Measurements from ENCODE around the gene LILRB5.

The LILRB5 gene

DNA sequence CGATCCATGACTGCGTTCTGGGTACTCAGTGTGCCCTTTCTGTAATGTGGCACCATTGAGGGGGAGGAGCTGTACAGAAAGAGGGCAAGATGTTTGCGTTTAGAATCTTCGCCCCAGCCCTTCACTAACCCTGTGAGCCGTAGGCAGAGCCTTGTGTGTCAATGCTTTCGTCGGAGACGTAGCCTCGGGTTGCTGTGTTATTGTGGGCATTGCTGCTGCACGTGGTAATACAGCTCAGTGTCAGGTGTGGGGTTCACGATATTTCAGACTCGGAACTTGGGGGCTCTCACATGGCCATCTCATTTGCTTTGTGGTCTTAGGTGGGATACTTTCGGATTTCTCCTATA, 50.3 kb downstream of the LILRB5 start:
- Histone ChIP-seq H3K36me3 (ENCODE audit: insufficient read depth, low read length) (peaks cover 96% of the 10 kb centered on the region), H3K27ac (ENCODE audit: low read depth, low read length, poor library complexity, severe bottlenecking) (no peak overlapping the region), H4K20me1 (ENCODE audit: insufficient read depth, low read length) (no peaks in the 10 kb centered on the region; the same call in 1 of the 2 replicates), H3K9me2 (ENCODE audit: low read depth, low read length) (no peaks in the 10 kb centered on the region), H3K79me2 (ENCODE audit: insufficient read depth, low read length) (peaks cover 34% of the 10 kb centered on the region), H2AFZ (ENCODE audit: low read length) (no peak overlapping the region), H3K4me2 (ENCODE audit: low read length) (peak overlapping the region; percentile 22; the same call in 1 of the 2 replicates), H3K4me3 (ENCODE audit: low read depth, low read length, poor library complexity, severe bottlenecking) (no peak overlapping the region), H3K4me1 (ENCODE audit: insufficient read depth, low read length, severe bottlenecking) (peaks cover 62% of the 10 kb centered on the region), H3K9me3 (ENCODE audit: low read length) (no peaks in the 10 kb centered on the region), H3K9ac (ENCODE audit: low read length) (no peak overlapping the region), H3K27me3 (ENCODE audit: insufficient read depth, low read length) (no peaks in the 10 kb centered on the region), H3F3A (ENCODE audit: insufficient read depth, low read length) (0 out of 2 replicates have a peak, but pooled peaks cover 6% of the 10 kb centered on the region)
- TF ChIP-seq, protein P1, sequence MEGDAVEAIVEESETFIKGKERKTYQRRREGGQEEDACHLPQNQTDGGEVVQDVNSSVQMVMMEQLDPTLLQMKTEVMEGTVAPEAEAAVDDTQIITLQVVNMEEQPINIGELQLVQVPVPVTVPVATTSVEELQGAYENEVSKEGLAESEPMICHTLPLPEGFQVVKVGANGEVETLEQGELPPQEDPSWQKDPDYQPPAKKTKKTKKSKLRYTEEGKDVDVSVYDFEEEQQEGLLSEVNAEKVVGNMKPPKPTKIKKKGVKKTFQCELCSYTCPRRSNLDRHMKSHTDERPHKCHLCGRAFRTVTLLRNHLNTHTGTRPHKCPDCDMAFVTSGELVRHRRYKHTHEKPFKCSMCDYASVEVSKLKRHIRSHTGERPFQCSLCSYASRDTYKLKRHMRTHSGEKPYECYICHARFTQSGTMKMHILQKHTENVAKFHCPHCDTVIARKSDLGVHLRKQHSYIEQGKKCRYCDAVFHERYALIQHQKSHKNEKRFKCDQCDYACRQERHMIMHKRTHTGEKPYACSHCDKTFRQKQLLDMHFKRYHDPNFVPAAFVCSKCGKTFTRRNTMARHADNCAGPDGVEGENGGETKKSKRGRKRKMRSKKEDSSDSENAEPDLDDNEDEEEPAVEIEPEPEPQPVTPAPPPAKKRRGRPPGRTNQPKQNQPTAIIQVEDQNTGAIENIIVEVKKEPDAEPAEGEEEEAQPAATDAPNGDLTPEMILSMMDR (IDR thresholded peaks at IDR 0.05; ENCODE audit: low read length) = no peak
- TF ChIP-seq EZH2 (IDR thresholded peaks at IDR 0.05; ENCODE audit: borderline replicate concordance, low read length) = no peak

DNA sequence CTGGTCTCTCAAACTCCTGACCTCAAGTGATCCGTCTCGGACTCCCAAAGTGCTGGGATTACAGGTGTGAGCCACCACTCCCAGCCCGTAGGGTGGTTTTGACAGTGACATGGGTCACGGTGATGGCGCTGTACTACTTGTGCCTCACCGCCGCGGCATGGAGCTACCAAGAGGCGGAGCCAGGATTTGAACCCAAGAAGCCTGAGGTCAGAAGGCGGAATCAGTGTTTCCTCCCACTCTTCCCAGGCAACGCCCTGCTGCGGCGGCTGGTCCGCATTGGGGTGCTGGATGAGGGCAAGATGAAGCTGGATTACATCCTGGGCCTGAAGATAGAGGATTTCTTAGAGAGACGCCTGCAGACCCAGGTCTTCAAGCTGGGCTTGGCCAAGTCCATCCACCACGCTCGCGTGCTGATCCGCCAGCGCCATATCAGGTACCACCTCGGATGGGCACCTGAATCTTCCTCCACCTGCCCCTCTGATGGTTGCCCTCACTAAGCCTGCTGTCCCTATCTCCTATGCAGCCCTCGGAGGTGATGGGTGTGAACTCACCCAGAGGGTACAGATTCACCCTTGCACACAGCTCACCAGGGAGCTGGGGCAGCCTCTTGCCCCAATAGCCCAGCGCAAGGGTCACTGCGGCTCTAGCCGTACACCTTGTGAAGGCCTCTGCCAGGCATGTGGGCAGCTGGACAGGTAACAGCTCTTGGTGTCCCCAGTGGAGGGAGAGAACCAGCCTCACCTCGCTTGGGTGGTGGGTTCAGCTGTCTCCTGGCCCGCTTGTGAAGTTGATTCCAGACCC, 50.8 kb downstream of the LILRB5 start:
- peaks cover 66% of the 10 kb centered on the region for H3K4me1 ChIP-seq (ENCODE audit: insufficient read depth, low read length, severe bottlenecking)
- H3K9me3 ChIP-seq (ENCODE audit: low read length) = no peaks in the 10 kb centered on the region
- no peak overlapping the region for H3K27ac ChIP-seq (ENCODE audit: low read depth, low read length, poor library complexity, severe bottlenecking)
- no peak overlapping the region for H3K9ac ChIP-seq (ENCODE audit: low read length)
- no peaks in the 10 kb centered on the region for H3K27me3 ChIP-seq (ENCODE audit: insufficient read depth, low read length)
- H3F3A ChIP-seq (ENCODE audit: insufficient read depth, low read length) = 0 out of 2 replicates have a peak, but pooled peaks cover 6% of the 10 kb centered on the region
- H3K4me2 ChIP-seq (ENCODE audit: low read length) = peak overlapping the region; percentile 22; the same call in 1 of the 2 replicates
- peaks cover 99% of the 10 kb centered on the region for H3K36me3 ChIP-seq (ENCODE audit: insufficient read depth, low read length)
- TF ChIP-seq EZH2 (IDR thresholded peaks at IDR 0.05; ENCODE audit: borderline replicate concordance, low read length) = no peak
- TF ChIP-seq, protein P1 (IDR thresholded peaks at IDR 0.05; ENCODE audit: low read length) = no peak
- H3K4me3 ChIP-seq (ENCODE audit: low read depth, low read length, poor library complexity, severe bottlenecking) = no peak overlapping the region
- no peaks in the 10 kb centered on the region; the same call in 1 of the 2 replicates for H4K20me1 ChIP-seq (ENCODE audit: insufficient read depth, low read length)
- no peak overlapping the region for H2AFZ ChIP-seq (ENCODE audit: low read length)
- H3K9me2 ChIP-seq (ENCODE audit: low read depth, low read length) = no peaks in the 10 kb centered on the region
- H3K79me2 ChIP-seq (ENCODE audit: insufficient read depth, low read length) = peaks cover 39% of the 10 kb centered on the region

DNA sequence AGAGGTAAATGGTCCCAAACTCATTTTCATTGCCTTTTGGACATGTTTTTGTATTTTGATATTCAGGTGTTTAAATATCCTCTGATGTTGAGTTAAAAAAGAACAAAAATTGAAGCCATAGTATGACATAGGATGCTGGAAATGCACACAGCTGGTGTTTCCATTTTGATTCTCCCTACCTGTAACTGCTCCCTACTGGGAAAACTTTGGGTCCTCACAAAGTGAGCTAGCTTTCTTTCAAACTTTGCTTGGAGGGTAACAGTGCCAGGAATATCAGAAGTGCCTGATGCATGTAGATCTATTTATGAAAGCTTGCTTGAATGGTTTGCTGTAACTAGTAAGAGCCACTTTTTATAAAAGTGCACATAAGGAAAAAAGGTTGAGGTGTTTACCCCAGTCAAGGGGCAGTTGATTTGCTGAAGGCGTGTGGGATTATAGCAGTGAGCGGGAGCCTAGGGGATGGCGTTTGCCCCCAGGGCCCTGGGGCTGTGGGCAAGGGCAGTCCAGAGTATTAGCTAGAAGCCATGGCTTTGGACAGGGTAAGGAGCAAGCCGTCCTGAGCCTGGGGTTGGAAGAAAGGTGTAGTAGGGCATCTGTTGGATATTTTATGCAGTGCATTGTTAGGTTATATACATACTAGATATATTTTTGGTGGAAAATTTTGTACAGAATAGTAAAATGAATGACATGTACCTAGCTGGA, 52.2 kb downstream of the LILRB5 start:
- TF ChIP-seq, protein P1 (IDR thresholded peaks at IDR 0.05; ENCODE audit: low read length) = no peak
- no peak for TF ChIP-seq EZH2 (IDR thresholded peaks at IDR 0.05; ENCODE audit: borderline replicate concordance, low read length)
- no peaks in the 10 kb centered on the region for H3K9me3 ChIP-seq (ENCODE audit: low read length)
- H3K36me3 ChIP-seq (ENCODE audit: insufficient read depth, low read length) = peaks cover 90% of the 10 kb centered on the region
- 0 out of 2 replicates have a peak, but pooled peaks cover 6% of the 10 kb centered on the region for H3F3A ChIP-seq (ENCODE audit: insufficient read depth, low read length)
- peaks cover 69% of the 10 kb centered on the region for H3K4me1 ChIP-seq (ENCODE audit: insufficient read depth, low read length, severe bottlenecking)
- H3K9me2 ChIP-seq (ENCODE audit: low read depth, low read length) = no peaks in the 10 kb centered on the region
- H3K27me3 ChIP-seq (ENCODE audit: insufficient read depth, low read length) = no peaks in the 10 kb centered on the region
- peak overlapping the region; percentile 97 for H3K4me3 ChIP-seq (ENCODE audit: low read depth, low read length, poor library complexity, severe bottlenecking)
- H4K20me1 ChIP-seq (ENCODE audit: insufficient read depth, low read length) = no peaks in the 10 kb centered on the region; the same call in 1 of the 2 replicates
- H3K27ac ChIP-seq (ENCODE audit: low read depth, low read length, poor library complexity, severe bottlenecking) = no peak overlapping the region
- H3K79me2 ChIP-seq (ENCODE audit: insufficient read depth, low read length) = peaks cover 43% of the 10 kb centered on the region
- peak overlapping the region; percentile 79 for H3K4me2 ChIP-seq (ENCODE audit: low read length)
- H3K9ac ChIP-seq (ENCODE audit: low read length) = no peak overlapping the region; the same call in 1 of the 2 replicates
- H2AFZ ChIP-seq (ENCODE audit: low read length) = no peak overlapping the region
